GM21717 (cell line): ENCODE data around the gene HNRNPH2.
A peak's percentile ranks its signal among the peaks of the same experiment; 100 is the strongest.

Source experiments
- ATAC-seq: cut with Tn5 transposase; IDR thresholded peaks from one replicate; pipeline ENCODE4 v1.9.1; 2021; ENCODE audit warnings: mild to moderate bottlenecking, moderate library complexity; ENCODE audit not compliant: unreplicated experiment

The HNRNPH2 gene

GRCh38 chrX:101407748-101408531, at the start of gene HNRNPH2, which contains the start of gene GLA:
TSS of gene HNRNPH2 (plus strand) at chrX:101408222. CDS start at chrX:101411989, 3,767 bp downstream.
TSS of gene GLA (minus strand) at chrX:101407925. CDS start at chrX:101407903, 22 bp downstream.
- ATAC-seq = peak; percentile 95

- no peak for ATAC-seq
Measured at GRCh38 chrX:101359966-101360365, 48.1 kb upstream of the HNRNPH2 start.

GRCh38 chrX:101360390-101360789, 47.6 kb upstream of the HNRNPH2 start:
- no peak for ATAC-seq

GRCh38 chrX:101362116-101362515, 45.9 kb upstream of the HNRNPH2 start:
- no peak for ATAC-seq

GRCh38 chrX:101362757-101363156, 45.3 kb upstream of the HNRNPH2 start:
- no peak for ATAC-seq

- no peak for ATAC-seq
Measured at GRCh38 chrX:101365301-101365795, 42.7 kb upstream of the HNRNPH2 start.

GRCh38 chrX:101368800-101369199, 39.2 kb upstream of the HNRNPH2 start:
- no peak for ATAC-seq

GRCh38 chrX:101369687-101370086, 38.3 kb upstream of the HNRNPH2 start:
- ATAC-seq = no peak

GRCh38 chrX:101370888-101371504, 37.0 kb upstream of the HNRNPH2 start:
- ATAC-seq = peak; percentile 83

GRCh38 chrX:101377547-101377946, 30.5 kb upstream of the HNRNPH2 start:
- ATAC-seq = no peak

GRCh38 chrX:101383679-101384205, 24.3 kb upstream of the HNRNPH2 start:
- ATAC-seq = peak; percentile 75

- no peak for ATAC-seq
Measured at GRCh38 chrX:101385026-101385684, 22.9 kb upstream of the HNRNPH2 start.

- peak; percentile 70 for ATAC-seq
Measured at GRCh38 chrX:101385795-101386541, 22.1 kb upstream of the HNRNPH2 start, which contains the start of gene BTK. TSS of gene BTK (minus strand) at chrX:101386191. CDS start at chrX:101375284, 10,907 bp downstream.

GRCh38 chrX:101386542-101386885, 21.5 kb upstream of the HNRNPH2 start:
- no peak for ATAC-seq

GRCh38 chrX:101388604-101389003, 19.4 kb upstream of the HNRNPH2 start:
- ATAC-seq = no peak

GRCh38 chrX:101390664-101391525, 17.1 kb upstream of the HNRNPH2 start, which contains the start of gene RPL36A:
TSS of gene RPL36A (plus strand) at chrX:101391011. CDS start at chrX:101391044, 33 bp downstream.
- ATAC-seq = peak; percentile 81

GRCh38 chrX:101391831-101392230, 16.2 kb upstream of the HNRNPH2 start:
- no peak for ATAC-seq

- no peak for ATAC-seq
Measured at GRCh38 chrX:101393530-101394305, 14.3 kb upstream of the HNRNPH2 start.

GRCh38 chrX:101394372-101394771, 13.7 kb upstream of the HNRNPH2 start:
- no peak for ATAC-seq
